SK-N-SH treated with all-trans-retinoic acid at 6 μM for 48 hours (cell line): ENCODE measurements around the gene ITPR2.

Experiments
- ARNTL ChIP-seq: fragments of 450-650 bp; formaldehyde crosslinking; IDR thresholded peaks from 2 replicates; pipeline ENCODE4 v1.5.0; 2020; ENCODE audit warnings: low read depth, mild to moderate bottlenecking, moderate library complexity, borderline replicate concordance
- ESRRG ChIP-seq: fragments of 250-450 bp; sonication (Bioruptor Pico); IDR thresholded peaks from 2 replicates; pipeline ENCODE4 v1.6.1; 2021; ENCODE audit warnings: mild to moderate bottlenecking
- ISL1 ChIP-seq: fragments of 250-450 bp; sonication (Bioruptor Pico); IDR thresholded peaks from 2 replicates; pipeline ENCODE4 v2.1.2; 2022; ENCODE audit warnings: mild to moderate bottlenecking, moderate library complexity
- OSR1 ChIP-seq: fragments of 250-450 bp; sonication (Bioruptor Pico); IDR thresholded peaks from 2 replicates; pipeline ENCODE4 v1.8.0; 2022; ENCODE audit warnings: moderate library complexity, mild to moderate bottlenecking, inconsistent platforms
- RARB ChIP-seq: fragments of 250-450 bp; sonication (Bioruptor Pico); IDR thresholded peaks from 2 replicates; pipeline ENCODE4 v1.8.0; 2021; ENCODE audit warnings: mild to moderate bottlenecking, moderate library complexity
- SNAI2 ChIP-seq: fragments of 250-450 bp; sonication (Bioruptor Pico); IDR thresholded peaks from 2 replicates; pipeline ENCODE4 v1.5.0; 2020; ENCODE audit warnings: mild to moderate bottlenecking, moderate library complexity
- ZNF70 ChIP-seq: fragments of 450-650 bp; formaldehyde crosslinking; IDR thresholded peaks from 2 replicates; pipeline ENCODE4 v1.5.0; 2020; ENCODE audit warnings: mild to moderate bottlenecking, moderate library complexity
- TF ChIP-seq, protein P1 (sequence below): fragments of 250-450 bp; sonication (Bioruptor Pico); IDR thresholded peaks from 2 replicates; pipeline ENCODE4 v1.5.1; 2020; ENCODE audit warnings: low read depth, mild to moderate bottlenecking, moderate library complexity
- TF ChIP-seq, protein P2 (sequence below): fragments of 250-450 bp; sonication (Bioruptor Pico); IDR thresholded peaks from 2 replicates; pipeline ENCODE4 v1.8.0; 2020; ENCODE audit warnings: mild to moderate bottlenecking, moderate library complexity, borderline replicate concordance
- TF ChIP-seq, protein P3 (sequence below): fragments of 250-450 bp; sonication (Bioruptor Pico); IDR thresholded peaks from 2 replicates; pipeline ENCODE4 v1.5.0; 2020; ENCODE audit warnings: mild to moderate bottlenecking, moderate library complexity

DNA sequence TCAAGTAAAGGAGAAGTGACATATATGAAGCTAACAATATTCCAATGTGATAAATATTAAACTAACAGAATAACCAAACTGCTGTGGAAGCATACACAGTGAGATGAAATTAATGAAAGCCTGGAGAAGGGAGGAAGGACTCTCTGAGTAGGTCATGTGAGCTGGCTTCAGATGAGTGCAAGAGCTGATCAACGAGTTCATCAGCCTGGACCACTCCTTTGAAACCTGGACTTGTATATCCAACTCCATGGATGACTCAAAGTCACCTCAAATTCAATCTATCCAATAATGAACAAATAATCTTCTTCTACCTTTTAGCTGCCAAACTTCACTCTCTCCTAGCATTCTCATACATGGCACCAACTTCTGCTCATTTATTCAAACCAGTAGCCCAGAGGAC is 391.6 kb downstream of the ITPR2 start:
- no peak for TF ChIP-seq ESRRG (CRISPR knock-in tag)
- TF ChIP-seq, protein P1, sequence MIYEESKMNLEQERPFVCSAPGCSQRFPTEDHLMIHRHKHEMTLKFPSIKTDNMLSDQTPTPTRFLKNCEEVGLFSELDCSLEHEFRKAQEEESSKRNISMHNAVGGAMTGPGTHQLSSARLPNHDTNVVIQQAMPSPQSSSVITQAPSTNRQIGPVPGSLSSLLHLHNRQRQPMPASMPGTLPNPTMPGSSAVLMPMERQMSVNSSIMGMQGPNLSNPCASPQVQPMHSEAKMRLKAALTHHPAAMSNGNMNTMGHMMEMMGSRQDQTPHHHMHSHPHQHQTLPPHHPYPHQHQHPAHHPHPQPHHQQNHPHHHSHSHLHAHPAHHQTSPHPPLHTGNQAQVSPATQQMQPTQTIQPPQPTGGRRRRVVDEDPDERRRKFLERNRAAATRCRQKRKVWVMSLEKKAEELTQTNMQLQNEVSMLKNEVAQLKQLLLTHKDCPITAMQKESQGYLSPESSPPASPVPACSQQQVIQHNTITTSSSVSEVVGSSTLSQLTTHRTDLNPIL: no peak
- TF ChIP-seq, protein P2, sequence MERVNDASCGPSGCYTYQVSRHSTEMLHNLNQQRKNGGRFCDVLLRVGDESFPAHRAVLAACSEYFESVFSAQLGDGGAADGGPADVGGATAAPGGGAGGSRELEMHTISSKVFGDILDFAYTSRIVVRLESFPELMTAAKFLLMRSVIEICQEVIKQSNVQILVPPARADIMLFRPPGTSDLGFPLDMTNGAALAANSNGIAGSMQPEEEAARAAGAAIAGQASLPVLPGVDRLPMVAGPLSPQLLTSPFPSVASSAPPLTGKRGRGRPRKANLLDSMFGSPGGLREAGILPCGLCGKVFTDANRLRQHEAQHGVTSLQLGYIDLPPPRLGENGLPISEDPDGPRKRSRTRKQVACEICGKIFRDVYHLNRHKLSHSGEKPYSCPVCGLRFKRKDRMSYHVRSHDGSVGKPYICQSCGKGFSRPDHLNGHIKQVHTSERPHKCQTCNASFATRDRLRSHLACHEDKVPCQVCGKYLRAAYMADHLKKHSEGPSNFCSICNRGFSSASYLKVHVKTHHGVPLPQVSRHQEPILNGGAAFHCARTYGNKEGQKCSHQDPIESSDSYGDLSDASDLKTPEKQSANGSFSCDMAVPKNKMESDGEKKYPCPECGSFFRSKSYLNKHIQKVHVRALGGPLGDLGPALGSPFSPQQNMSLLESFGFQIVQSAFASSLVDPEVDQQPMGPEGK (CRISPR knock-in tag): no peak
- TF ChIP-seq ISL1 (CRISPR knock-in tag): no peak
- no peak for TF ChIP-seq SNAI2 (CRISPR knock-in tag)
- TF ChIP-seq OSR1 (CRISPR knock-in tag): no peak
- TF ChIP-seq ZNF70 (CRISPR knock-in tag): no peak
- TF ChIP-seq RARB (CRISPR knock-in tag): no peak
- no peak for TF ChIP-seq ARNTL (CRISPR knock-in tag)
- TF ChIP-seq, protein P3, sequence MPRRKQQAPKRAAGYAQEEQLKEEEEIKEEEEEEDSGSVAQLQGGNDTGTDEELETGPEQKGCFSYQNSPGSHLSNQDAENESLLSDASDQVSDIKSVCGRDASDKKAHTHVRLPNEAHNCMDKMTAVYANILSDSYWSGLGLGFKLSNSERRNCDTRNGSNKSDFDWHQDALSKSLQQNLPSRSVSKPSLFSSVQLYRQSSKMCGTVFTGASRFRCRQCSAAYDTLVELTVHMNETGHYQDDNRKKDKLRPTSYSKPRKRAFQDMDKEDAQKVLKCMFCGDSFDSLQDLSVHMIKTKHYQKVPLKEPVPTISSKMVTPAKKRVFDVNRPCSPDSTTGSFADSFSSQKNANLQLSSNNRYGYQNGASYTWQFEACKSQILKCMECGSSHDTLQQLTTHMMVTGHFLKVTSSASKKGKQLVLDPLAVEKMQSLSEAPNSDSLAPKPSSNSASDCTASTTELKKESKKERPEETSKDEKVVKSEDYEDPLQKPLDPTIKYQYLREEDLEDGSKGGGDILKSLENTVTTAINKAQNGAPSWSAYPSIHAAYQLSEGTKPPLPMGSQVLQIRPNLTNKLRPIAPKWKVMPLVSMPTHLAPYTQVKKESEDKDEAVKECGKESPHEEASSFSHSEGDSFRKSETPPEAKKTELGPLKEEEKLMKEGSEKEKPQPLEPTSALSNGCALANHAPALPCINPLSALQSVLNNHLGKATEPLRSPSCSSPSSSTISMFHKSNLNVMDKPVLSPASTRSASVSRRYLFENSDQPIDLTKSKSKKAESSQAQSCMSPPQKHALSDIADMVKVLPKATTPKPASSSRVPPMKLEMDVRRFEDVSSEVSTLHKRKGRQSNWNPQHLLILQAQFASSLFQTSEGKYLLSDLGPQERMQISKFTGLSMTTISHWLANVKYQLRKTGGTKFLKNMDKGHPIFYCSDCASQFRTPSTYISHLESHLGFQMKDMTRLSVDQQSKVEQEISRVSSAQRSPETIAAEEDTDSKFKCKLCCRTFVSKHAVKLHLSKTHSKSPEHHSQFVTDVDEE: no peak
